GM12878 (cell line): ENCODE results near the gene ATAD5. TPM values are rescaled to one million over a fixed set of nuclear protein-coding genes. Genes with fewer than 3 reads are reported as not detected.
A peak's percentile ranks its signal among the peaks of the same experiment; 100 is the strongest.

Experiments
- BCL11A ChIP-seq: IDR thresholded peaks from 2 replicates; pipeline ENCODE4 v1.6.1; 2011; ENCODE audit warnings: low read depth, low read length
- EED ChIP-seq: sonication (generic); IDR thresholded peaks from 2 replicates; pipeline ENCODE4 v1.6.1; 2016; ENCODE audit warnings: antibody characterized with exemption, low read depth
- EP300 ChIP-seq, 2 experiments: fragments of 150-350 bp in 1 of 2; IDR thresholded peaks; 2 replicates each; pipeline ENCODE4 v1.6.1; 2011 to 2012; ENCODE audit warnings: low read depth in 2 of 2, low read length in 2 of 2, borderline replicate concordance in 1 of 2, improper control_type of control experiment in 1 of 2, inconsistent platforms in 1 of 2; ENCODE audit not compliant: control insufficient read depth in 1 of 2
- ETV6 ChIP-seq, 2 experiments: fragments of 450-650 bp in 1 of 2; IDR thresholded peaks in 1 of 2; conservative IDR thresholded peaks in 1 of 2; 2 replicates each; pipeline ENCODE4 v1.6.1; 2014; ENCODE audit warnings: antibody characterized with exemption in 1 of 2, borderline replicate concordance in 1 of 2, low read depth in 1 of 2, mild to moderate bottlenecking in 1 of 2, moderate library complexity in 1 of 2
- EZH2 ChIP-seq: IDR thresholded peaks from 2 replicates; pipeline ENCODE4 v1.6.1; 2012; ENCODE audit warnings: low read depth, mild to moderate bottlenecking, control low read depth, inconsistent platforms, low read length, borderline replicate concordance; ENCODE audit not compliant: control insufficient read depth
- GATAD2B ChIP-seq: fragments of 450-650 bp; conservative IDR thresholded peaks from 2 replicates; pipeline ENCODE4 v1.6.1; 2017; ENCODE audit warnings: low read depth, mild to moderate bottlenecking, moderate library complexity
- HCFC1 ChIP-seq: fragments of 150-350 bp; IDR thresholded peaks from 2 replicates; pipeline ENCODE4 v1.6.1; 2014; ENCODE audit warnings: low read length
- HDAC2 ChIP-seq: fragments of 200-600 bp; sonication (generic); IDR thresholded peaks from 2 replicates; pipeline ENCODE4 v1.6.1; 2017
- HDAC6 ChIP-seq: fragments of 200-600 bp; sonication (generic); IDR thresholded peaks from one replicate; pipeline ENCODE4 v1.8.0; 2017; ENCODE audit warnings: antibody characterized with exemption; ENCODE audit not compliant: unreplicated experiment
- LARP7 ChIP-seq: fragments of 450-650 bp; IDR thresholded peaks from 2 replicates; pipeline ENCODE4 v1.6.1; 2017; ENCODE audit warnings: mild to moderate bottlenecking
- MEF2A ChIP-seq: IDR thresholded peaks from 2 replicates; pipeline ENCODE4 v1.6.1; 2011; ENCODE audit warnings: low read depth, mild to moderate bottlenecking, low read length, moderate library complexity; ENCODE audit not compliant: insufficient read depth
- MTA3 ChIP-seq: IDR thresholded peaks from 2 replicates; pipeline ENCODE4 v1.6.1; 2012; ENCODE audit warnings: low read length, inconsistent platforms, borderline replicate concordance
- NFIC ChIP-seq: IDR thresholded peaks from 2 replicates; pipeline ENCODE4 v1.6.1; 2012; ENCODE audit warnings: low read depth, mild to moderate bottlenecking, inconsistent platforms, low read length, moderate library complexity
- NFYB ChIP-seq: IDR thresholded peaks from 2 replicates; pipeline ENCODE4 v1.6.1; 2011; ENCODE audit warnings: low read depth, mild to moderate bottlenecking, low read length, improper control_type of control experiment, moderate library complexity; ENCODE audit not compliant: insufficient read depth
- NR2C2 ChIP-seq: IDR thresholded peaks from 2 replicates; pipeline ENCODE4 v1.6.1; 2011; ENCODE audit warnings: borderline replicate concordance, low read depth; ENCODE audit not compliant: control insufficient read depth, insufficient read length
- NRF1 ChIP-seq: conservative IDR thresholded peaks from 2 replicates; pipeline ENCODE4 v1.6.1; 2011; ENCODE audit warnings: mild to moderate bottlenecking, low read depth, low read length, improper control_type of control experiment
- POLR2AphosphoS2 ChIP-seq: IDR thresholded peaks from 2 replicates; pipeline ENCODE4 v1.6.1; 2011; ENCODE audit warnings: low read depth, mild to moderate bottlenecking, low read length, improper control_type of control experiment, moderate library complexity
- POLR2AphosphoS5 ChIP-seq: IDR thresholded peaks from 2 replicates; pipeline ENCODE4 v1.6.1; 2011; ENCODE audit warnings: mild to moderate bottlenecking, low read length, inconsistent platforms
- RFX5 ChIP-seq: IDR thresholded peaks from 2 replicates; pipeline ENCODE4 v1.6.1; 2011; ENCODE audit warnings: low read depth, low read length, improper control_type of control experiment
- SRF ChIP-seq, 2 experiments: IDR thresholded peaks; 2 replicates each; pipeline ENCODE4 v1.6.1; 2011; ENCODE audit warnings: low read depth in 2 of 2, low read length in 2 of 2, mild to moderate bottlenecking in 1 of 2, moderate library complexity in 1 of 2
- YBX1 ChIP-seq: fragments of 450-650 bp; IDR thresholded peaks from 2 replicates; pipeline ENCODE4 v1.6.1; 2016; ENCODE audit warnings: antibody characterized with exemption
- ZBTB33 ChIP-seq: fragments of 450-650 bp; IDR thresholded peaks from 2 replicates; pipeline ENCODE4 v1.6.1; 2017; ENCODE audit warnings: mild to moderate bottlenecking
- ZNF24 ChIP-seq: fragments of 450-650 bp; IDR thresholded peaks from 2 replicates; pipeline ENCODE4 v1.6.1; 2017; ENCODE audit warnings: antibody characterized with exemption, mild to moderate bottlenecking
- ZNF592 ChIP-seq: fragments of 450-650 bp; IDR thresholded peaks from 2 replicates; pipeline ENCODE4 v1.6.1; 2017; ENCODE audit warnings: mild to moderate bottlenecking, moderate library complexity
- polyA plus RNA-seq, 11 experiments: library from polyadenylated mRNA; depleted of rRNA in 4 of 11; unstranded in 6 of 11; stranded (reverse) in 5 of 11; fragments of >200 nt; fragmentation: Nextera tagmentation in 4 of 11; fragmentation: Illumina TruSeq in 1 of 11; extraction: Ambion mirVana in 4 of 11; extraction: Trizol in 1 of 11; gene quantifications; 1 replicate in 1 of 11; 2 replicates in 10 of 11; pipeline versions ENCODE4 v1.2.1 to v1.2.3, GENCODE V29; 2011 to 2016; ENCODE audit warnings: inconsistent platforms in 2 of 11, missing spikeins in 2 of 11, low read depth in 1 of 11
- total RNA-seq, 4 experiments: library from RNA; depleted of rRNA in 3 of 4; stranded (reverse); fragments of >200 nt in 3 of 4; fragmentation: Illumina TruSeq in 1 of 4; extraction: Trizol in 1 of 4; gene quantifications; 2 replicates each; pipeline versions ENCODE4 v1.2.1 to v1.2.3, GENCODE V29; 2013 to 2021

ATAD5 gene
- total and polyA plus RNA-seq, 10 of the 15 experiments (the other 5 are each of a cell fraction or from before 2014, with no cell fraction given), result 3.8 to 19.7 (median 13.2) TPM

- TF ChIP-seq NRF1, result no peak
- no peak for TF ChIP-seq ZBTB33
- no peak for TF ChIP-seq EZH2
- peak; percentile 21; the same call in 1 of the 2 replicates for TF ChIP-seq EED
- TF ChIP-seq POLR2AphosphoS2, result no peak
- TF ChIP-seq NFYB, result no peak
- TF ChIP-seq GATAD2B, result no peak
- TF ChIP-seq ETV6 (conservative IDR thresholded peaks at IDR 0.05 in 1 of 2, IDR thresholded peaks at IDR 0.05 in 1 of 2; ENCODE audit: borderline replicate concordance in 1 of 2, low read depth in 1 of 2), result no peak
- no peak for TF ChIP-seq HDAC2
- 0 out of 2 replicates have a peak, but pooled peaks have one; percentile 4 for TF ChIP-seq BCL11A
- TF ChIP-seq LARP7, result no peak
- no peak for TF ChIP-seq ZNF592
- TF ChIP-seq RFX5, result no peak
- no peak for TF ChIP-seq MTA3
- TF ChIP-seq MEF2A, result peak; percentile 87
- TF ChIP-seq POLR2AphosphoS5, result no peak
- no peak for TF ChIP-seq HCFC1
- peak in 1 of 2 experiments; percentile 39; a peak in 1 of 4 replicates for TF ChIP-seq EP300 (IDR thresholded peaks at IDR 0.05; ENCODE audit: borderline replicate concordance in 1 of 2, control insufficient read depth in 1 of 2, low read depth in 2 of 2, low read length in 2 of 2)
- no peak for TF ChIP-seq YBX1
- TF ChIP-seq SRF (IDR thresholded peaks at IDR 0.05; ENCODE audit: low read depth in 2 of 2, low read length in 2 of 2), result no peak
- TF ChIP-seq HDAC6, result no peak
- TF ChIP-seq NR2C2, result no peak
- TF ChIP-seq NFIC, result peak; percentile 61; the same call in 1 of the 2 replicates
- no peak for TF ChIP-seq ZNF24
These were observed 9.7 kb upstream of the ATAD5 start (continued) for GRCh38 chr17:30821871-30822723.
